Upper lobe of right lung (tissue), 1 donor: ENCODE results near the gene PTPRQ. TPM values are rescaled to one million over a fixed set of nuclear protein-coding genes. Genes with fewer than 3 reads are reported as not detected.
A peak's percentile ranks its signal among the peaks of the same experiment; 100 is the strongest.

Experiments used
- ATAC-seq: fragments of 200-7000 bp; cut with Tn5 transposase; one replicate; pipeline ENCODE4 v1.9.1; 2020; ENCODE audit warnings: mild to moderate bottlenecking, moderate library complexity
- DNase-seq: peaks from one replicate; pipeline ENCODE4 v3.0.0-alpha.2; 2020
- H3K27ac ChIP-seq: fragments of 200-600 bp; one replicate; pipeline ENCODE4 v1.8.0; 2022
- H3K27me3 ChIP-seq: fragments of 200-600 bp; one replicate; pipeline ENCODE4 v1.8.0; 2022; ENCODE audit warnings: mild to moderate bottlenecking
- H3K36me3 ChIP-seq: fragments of 200-600 bp; one replicate; pipeline ENCODE4 v1.8.0; 2022
- H3K4me1 ChIP-seq: fragments of 200-600 bp; one replicate; pipeline ENCODE4 v1.8.0; 2022
- H3K4me3 ChIP-seq: fragments of 200-600 bp; one replicate; pipeline ENCODE4 v1.8.0; 2022; ENCODE audit warnings: mild to moderate bottlenecking
- H3K9me3 ChIP-seq: fragments of 200-600 bp; one replicate; pipeline ENCODE4 v1.8.0; 2022
- intact Hi-C: fragments of 100-400 bp; cut with DNase I; formaldehyde crosslinking; loops from one replicate; pipeline ENCODE4 v1.11.0; 2022
- total RNA-seq: library from RNA; stranded (reverse); fragmentation: NEBNext Ultra II Directional; extraction: Animal tissue kit (Norgen Biotek cat#: 25700); gene quantifications from one replicate; pipeline ENCODE4 v1.2.1, GENCODE V29; 2021
- TF ChIP-seq, protein P1 (sequence below): fragments of 200-600 bp; IDR thresholded peaks from one replicate; pipeline ENCODE4 v1.8.0; 2022; ENCODE audit warnings: antibody characterized with exemption
- donor health status: DM: no; HTN: yes; CAD: no; lungs with severe emphysema.

PTPRQ gene
- total RNA-seq, 1 donor from 2014 or later: 9.8 TPM

DNA sequence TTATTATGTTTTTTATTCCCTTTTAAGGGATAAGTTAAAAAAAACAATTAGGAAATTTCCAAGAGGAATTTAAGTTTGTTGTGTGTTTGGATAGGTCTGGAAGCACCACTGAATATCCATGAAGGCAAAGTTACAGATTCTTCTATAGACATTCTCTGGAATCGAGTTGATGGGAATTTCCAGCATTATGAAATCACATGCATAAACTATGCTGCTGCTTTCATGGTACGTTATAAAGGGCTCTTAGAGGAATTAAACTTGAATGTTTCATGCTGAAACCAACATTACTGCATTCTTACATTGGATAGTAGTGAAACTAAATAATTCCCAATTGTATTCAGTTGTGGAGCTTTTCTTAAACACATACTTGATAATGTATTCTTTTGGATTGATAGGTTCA, 21.5 kb upstream of the PTPRQ start:
- no peaks in the 10 kb centered on the region for H3K36me3 ChIP-seq
- no peaks in the 10 kb centered on the region for H3K9me3 ChIP-seq
- TF ChIP-seq, protein P1, sequence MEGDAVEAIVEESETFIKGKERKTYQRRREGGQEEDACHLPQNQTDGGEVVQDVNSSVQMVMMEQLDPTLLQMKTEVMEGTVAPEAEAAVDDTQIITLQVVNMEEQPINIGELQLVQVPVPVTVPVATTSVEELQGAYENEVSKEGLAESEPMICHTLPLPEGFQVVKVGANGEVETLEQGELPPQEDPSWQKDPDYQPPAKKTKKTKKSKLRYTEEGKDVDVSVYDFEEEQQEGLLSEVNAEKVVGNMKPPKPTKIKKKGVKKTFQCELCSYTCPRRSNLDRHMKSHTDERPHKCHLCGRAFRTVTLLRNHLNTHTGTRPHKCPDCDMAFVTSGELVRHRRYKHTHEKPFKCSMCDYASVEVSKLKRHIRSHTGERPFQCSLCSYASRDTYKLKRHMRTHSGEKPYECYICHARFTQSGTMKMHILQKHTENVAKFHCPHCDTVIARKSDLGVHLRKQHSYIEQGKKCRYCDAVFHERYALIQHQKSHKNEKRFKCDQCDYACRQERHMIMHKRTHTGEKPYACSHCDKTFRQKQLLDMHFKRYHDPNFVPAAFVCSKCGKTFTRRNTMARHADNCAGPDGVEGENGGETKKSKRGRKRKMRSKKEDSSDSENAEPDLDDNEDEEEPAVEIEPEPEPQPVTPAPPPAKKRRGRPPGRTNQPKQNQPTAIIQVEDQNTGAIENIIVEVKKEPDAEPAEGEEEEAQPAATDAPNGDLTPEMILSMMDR: no peak
- H3K4me3 ChIP-seq: no peak overlapping the region
- DNase-seq (no peak), ATAC-seq (no peak)
- no peaks in the 10 kb centered on the region for H3K27me3 ChIP-seq
- H3K27ac ChIP-seq: no peak overlapping the region
- peaks cover 8% of the 10 kb centered on the region for H3K4me1 ChIP-seq
- intact Hi-C loops: no loop called here

GRCh38 chr12:80432061-80432460, 12.0 kb upstream of the PTPRQ start:
- H3K4me1 ChIP-seq: no peaks in the 10 kb centered on the region

DNA sequence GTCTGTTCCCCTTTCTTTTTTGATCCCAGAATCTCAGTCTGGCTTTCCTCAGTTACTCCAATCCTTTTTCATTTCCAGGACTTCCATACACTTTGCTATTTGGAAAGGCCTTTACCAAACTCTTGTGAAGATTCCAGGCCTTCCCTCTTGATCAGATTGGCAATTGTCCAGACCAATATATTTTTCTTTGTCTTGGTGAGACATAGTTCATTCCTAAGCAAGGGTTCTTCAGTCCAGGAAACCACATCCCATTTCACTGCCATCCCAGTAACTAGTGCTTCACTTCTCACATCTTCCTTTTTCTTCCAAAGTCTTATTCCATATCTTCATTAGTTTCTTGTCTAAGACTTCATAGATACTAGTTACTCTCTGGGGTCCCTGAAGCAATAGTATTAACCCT, 2.1 kb upstream of the PTPRQ start:
- ATAC-seq: no peak
- H3K36me3 ChIP-seq: no peaks in the 10 kb centered on the region
- intact Hi-C loops: no loop called here

More at GRCh38 chr12:80432061-80432460, 12.0 kb upstream of the PTPRQ start:
- no peaks in the 10 kb centered on the region for H3K36me3 ChIP-seq
- no peaks in the 10 kb centered on the region for H3K27me3 ChIP-seq
- H3K4me3 ChIP-seq: no peak overlapping the region
- ATAC-seq (no peak), DNase-seq (no peak)
- TF ChIP-seq, protein P1: no peak
- H3K9me3 ChIP-seq: no peaks in the 10 kb centered on the region
- H3K27ac ChIP-seq: no peak overlapping the region
- intact Hi-C loops: no loop called here

GRCh38 chr12:80442426-80443222, 1.4 kb upstream of the PTPRQ start:
- intact Hi-C loops: no loop called here
- DNase-seq (no peak), ATAC-seq (peak; percentile 46)
- Histone ChIP-seq H3K9me3 (no peaks in the 10 kb centered on the region), H3K36me3 (no peaks in the 10 kb centered on the region), H3K27me3 (no peaks in the 10 kb centered on the region), H3K4me3 (no peak overlapping the region), H3K27ac (no peak overlapping the region), H3K4me1 (peaks cover 3% of the 10 kb centered on the region)
- TF ChIP-seq, protein P1: no peak

More for the DNA sequence above, 2.1 kb upstream of the PTPRQ start:
- no peak overlapping the region for H3K4me3 ChIP-seq
- TF ChIP-seq, protein P1: no peak
- H3K27ac ChIP-seq: no peak overlapping the region
- no peaks in the 10 kb centered on the region for H3K27me3 ChIP-seq
- DNase-seq: no peak
- no peaks in the 10 kb centered on the region for H3K9me3 ChIP-seq
- peaks cover 3% of the 10 kb centered on the region for H3K4me1 ChIP-seq

DNA sequence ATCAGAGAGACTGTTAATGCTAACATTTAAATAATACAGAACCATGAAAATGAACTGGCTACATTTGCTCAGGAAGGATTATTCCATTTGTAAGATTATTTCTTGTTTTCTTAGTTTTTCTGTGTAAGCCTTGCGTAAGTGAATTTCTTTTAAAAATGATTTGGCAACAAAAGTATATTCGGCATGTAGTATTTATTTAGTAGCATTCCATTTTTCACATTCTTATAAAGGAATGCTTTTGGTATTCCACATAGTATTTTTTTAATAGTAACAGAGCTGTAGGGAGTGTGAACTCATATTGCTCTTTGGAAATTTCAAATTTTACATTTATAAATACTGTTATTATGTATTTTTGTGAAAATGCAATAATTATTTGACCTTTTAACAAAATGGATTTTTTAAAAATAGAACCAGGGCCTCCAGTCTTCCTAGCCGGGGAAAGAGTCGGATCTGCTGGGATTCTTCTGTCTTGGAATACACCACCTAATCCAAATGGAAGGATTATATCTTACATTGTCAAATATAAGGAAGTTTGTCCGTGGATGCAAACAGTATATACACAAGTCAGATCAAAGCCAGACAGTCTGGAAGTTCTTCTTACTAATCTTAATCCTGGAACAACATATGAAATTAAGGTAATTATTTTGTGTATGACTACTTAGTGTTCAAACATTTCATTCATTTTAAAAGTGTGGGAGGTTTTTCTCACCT, 1.2 kb downstream of the PTPRQ start:
- ATAC-seq (no peak), DNase-seq (no peak)
- peak overlapping the region; percentile 31 for H3K4me3 ChIP-seq
- H3K27me3 ChIP-seq: no peaks in the 10 kb centered on the region
- H3K9me3 ChIP-seq: no peaks in the 10 kb centered on the region
- TF ChIP-seq, protein P1: no peak
- H3K36me3 ChIP-seq: no peaks in the 10 kb centered on the region
- intact Hi-C loops: no loop called here
- peak overlapping the region; percentile 15 for H3K27ac ChIP-seq
- H3K4me1 ChIP-seq: peaks cover 3% of the 10 kb centered on the region
